ENCODE measurements around the gene BOLA1.

Gene BOLA1

DNA sequence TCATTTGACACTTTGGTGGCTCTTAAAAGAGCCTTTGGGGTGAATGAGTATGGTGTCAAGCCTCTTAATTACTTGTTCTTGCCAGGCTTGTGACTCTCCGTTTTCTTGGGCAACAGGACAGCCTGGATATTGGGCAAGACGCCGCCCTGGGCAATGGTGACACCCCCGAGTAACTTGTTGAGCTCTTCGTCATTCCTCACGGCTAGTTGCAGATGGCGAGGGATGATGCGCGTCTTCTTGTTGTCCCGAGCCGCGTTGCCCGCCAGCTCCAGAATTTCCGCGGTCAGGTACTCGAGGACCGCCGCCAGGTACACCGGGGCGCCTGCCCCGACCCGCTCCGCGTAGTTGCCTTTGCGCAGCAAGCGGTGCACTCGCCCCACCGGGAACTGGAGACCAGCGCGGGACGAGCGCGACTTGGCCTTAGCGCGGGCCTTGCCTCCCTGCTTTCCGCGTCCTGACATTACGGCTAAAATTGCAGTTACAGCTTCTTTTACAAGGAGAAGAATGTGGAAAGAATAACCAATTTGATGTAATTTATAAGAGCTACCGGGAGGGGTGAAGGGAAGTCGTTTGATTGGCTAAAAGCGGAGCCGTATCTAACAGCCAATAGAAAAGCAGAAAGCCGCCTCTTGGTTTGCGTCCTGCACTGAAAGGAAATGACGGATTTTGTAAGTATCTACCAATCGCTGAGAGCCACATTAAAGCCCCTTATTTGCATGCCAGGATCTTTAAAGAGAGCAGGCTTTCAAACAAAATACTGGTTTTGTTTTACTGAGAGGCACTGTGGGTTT lies 11.7 kb upstream of the BOLA1 start:
- peak; percentile 100 for DNase-seq

DNA sequence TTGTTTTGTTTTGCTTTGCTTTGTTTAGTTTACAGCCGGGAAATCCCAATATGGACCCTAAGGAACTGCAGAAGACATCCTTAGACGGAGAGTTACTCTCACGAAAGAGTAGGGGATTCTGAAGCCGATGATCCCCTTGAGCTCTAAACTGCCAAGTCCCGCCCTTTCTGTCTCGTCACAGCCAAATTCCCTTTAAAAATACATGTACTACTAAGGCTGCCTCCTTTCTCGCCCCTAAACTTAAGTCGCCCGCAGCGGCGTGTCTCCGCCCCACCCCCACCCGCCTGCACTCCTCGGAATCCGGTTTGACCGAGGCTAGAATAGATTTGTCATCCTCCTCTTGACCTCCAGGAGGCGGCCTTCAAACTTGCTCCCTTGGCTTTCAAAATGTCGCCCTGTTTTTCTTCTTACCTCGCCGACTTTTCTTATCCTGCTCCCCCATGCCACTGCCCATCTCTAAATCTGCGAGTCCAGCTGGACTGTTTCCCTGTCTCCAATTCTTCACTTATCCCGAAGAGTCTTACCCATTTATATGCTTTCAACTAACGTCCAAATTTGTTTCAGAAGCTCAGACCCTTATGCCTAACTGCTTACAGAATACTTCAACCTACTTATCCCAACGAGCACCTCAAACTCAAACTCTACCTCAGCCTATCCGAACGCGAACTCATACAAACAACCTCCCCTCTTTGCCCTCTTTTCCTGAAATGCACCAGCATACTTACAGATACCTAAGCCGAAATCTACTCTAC lies 10.9 kb upstream of the BOLA1 start:
- DNase-seq, result peak; percentile 98

DNA sequence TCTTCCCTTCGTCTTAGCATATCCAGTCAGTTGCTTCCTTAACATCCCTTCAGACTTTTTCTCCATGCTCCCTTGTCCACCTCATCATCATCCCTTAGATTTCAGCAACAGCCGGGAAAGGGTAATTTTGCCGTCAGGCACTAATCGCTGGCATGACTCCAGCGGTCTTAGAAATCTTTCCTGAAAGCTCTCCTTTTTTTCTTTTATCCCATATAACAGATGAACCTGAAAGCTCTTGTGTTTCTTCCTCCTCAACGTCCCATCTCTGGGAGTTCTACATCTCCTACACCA lies 10.4 kb upstream of the BOLA1 start:
- no peak for DNase-seq

DNA sequence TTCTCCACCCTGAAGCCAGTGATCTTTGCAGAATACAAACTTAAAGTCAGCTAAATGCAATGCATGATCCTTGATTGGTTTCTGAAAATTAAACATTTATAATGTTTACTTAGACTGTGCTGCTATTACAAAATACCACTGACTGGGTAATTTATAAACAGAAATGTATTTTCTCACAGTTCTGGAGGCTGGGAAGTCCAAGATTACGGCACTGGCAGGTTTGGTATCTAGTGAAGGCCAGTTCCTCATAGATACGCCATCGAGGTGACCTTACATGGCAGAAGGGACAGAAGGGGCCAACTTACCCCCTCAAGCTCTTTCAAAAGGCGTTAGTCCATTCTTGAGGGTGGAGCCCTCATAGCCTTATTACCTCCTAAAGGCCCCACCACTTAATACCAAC lies 2.8 kb upstream of the BOLA1 start:
- no peak for DNase-seq

DNA sequence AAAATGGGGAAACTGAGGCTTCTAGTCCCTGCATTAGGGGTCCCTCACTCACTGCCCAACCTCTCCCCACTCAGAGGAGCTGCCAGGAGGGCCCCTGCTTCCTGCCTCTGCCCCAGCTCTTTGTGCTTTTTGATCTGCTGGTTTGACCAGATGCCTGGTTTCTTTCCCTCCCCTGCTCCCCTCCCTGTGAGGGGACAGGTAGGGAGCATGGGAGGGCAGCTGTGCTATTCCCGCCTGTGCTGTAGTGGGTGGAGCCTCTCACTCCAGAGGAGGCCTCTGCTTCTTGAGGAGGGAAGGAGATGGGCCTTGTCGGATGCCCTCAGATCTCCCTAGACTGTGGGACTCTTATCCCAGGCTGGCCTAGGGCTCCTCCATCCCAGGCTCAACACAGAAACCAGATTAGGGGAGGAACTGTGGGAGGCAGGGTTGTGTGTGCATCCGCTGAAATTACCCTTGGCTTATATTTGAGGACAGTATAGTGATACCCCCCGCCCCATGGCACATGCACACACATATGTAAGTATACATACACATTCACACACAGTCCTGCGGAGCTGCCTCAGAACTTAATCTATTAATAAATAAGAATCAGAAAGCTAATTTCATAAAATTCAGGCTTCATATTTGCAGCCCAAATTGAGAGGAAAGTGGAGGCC lies 4.6 kb downstream of the BOLA1 start:
- no peak for DNase-seq

DNA sequence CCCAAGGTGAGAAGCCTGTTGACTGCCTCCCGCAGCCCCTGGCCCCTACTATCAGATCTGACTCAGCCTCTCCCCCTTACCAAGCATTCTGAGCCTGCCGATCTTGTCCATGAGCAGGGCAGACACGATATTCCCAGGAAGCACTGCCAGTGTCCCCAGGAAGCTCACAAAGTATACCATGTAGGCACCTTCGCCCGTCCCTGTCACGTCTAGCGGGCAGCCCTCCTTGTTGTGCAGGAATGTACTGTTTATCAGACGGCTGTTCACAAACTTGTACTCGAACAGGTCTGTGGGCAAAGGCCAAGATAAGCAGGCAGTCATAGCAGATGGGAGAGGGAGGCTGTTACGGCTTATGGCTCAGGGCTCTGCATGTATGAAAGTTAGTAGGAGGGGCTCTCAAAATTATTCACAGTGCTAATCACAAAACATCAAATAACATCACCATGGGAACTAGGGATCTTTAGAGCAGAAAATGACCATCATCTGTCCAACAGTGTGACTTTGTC lies 7.3 kb downstream of the BOLA1 start:
- DNase-seq, result no peak

DNA sequence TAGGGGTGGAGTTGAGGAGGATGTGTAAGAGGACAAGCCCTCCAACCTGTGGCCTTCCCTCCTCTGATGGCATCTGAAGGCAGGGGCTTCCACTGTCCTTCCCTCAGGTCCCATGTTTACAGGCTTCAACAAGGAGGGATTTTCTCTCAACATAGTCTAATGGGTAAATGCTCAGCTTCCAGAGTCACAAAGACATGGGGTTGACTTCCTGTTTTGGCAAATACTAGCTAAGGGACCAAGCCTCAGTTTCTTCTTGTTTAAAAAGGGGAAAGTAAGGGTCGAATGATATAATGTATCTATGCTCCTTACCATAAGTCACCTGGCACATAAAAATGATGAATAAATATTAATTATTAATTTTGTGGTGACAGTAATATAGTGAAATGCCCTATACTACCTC lies 15.2 kb downstream of the BOLA1 start:
- no peak for DNase-seq

DNA sequence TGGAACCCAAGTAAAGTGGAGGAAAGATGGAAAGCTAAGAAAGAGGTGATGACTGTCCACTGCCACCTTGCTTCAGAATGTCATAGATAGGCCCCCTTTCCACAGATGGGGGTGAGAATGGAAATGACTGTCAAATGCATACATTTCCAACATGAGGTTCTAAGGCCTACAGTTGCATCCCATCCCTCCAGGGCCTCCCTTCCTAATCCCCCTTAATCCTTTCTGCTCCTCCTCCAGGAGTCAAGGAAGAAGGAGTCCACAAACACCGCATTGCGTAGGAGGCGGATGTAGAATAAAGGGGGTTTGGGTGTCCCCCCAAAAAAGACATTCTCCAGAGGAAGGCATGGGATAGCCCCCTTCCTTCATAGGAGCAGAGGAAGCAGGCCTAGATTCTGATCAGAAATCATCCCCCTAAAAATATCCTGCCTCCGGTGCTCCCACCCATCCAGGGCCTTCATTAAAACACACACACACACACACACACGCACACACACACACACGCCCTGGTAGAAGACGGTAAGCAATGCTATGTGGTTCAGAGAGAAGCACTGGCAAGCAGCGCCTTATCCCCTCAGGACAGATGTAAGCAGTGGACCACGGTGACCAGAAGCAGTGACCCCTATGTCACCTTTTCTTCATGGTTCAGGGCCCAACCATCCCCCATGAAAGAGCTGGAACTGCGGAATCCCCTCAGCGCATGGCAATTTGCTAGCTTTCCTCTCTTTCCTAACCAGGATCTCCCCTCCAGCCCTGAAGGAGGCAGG lies 16.2 kb downstream of the BOLA1 start:
- no peak for DNase-seq

DNA sequence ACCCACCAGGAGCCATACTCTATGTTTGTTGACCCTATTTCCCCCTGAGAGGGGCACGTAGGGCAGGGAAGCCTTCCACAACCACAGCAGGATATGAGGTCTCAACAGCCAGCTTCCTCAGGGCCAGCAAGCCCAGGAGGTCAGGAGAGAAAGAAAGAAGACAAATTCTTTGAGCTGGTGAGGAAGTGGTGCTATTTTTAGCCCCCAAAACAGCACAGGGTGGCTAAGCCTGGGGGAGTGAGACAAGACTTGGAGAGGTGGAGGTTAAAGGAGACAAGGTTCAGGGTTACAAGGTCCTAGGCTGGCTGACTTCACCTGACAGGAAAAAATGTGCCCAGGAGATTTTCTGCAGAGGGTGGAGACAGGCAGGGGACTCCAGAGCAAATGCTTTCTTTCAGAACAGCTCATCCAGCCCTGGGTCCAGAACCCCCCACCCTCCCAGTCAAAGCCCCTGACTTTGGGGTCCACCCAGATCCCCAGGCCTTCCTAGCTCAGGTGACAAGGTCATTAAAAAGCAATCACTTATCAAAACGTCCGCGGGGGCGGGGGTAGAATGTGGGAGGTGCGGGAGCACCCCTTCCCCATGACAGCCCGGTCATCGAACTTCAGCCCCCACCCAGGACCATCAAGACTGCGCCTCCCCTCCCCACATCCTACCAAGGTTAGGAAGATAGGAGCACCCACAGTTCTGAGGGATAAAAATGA lies 17.0 kb downstream of the BOLA1 start:
- DNase-seq, result no peak

DNA sequence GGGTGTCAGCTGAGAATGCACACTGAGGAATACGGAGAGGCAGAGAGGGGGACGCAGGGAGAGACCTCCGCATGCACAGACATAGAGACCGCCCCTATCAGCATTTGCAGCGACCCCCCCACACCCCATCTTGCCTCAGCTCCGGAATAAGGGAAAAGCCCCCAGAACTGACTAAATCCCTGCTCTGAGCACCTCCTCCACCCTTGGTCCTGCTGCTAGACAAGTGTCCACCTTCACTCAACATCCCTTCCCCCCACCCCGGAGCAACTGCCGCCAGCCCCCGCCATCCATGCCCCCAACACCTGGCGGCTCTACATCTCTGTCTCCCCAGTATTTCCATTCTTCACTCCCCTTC lies 17.5 kb downstream of the BOLA1 start:
- DNase-seq, result no peak

DNA sequence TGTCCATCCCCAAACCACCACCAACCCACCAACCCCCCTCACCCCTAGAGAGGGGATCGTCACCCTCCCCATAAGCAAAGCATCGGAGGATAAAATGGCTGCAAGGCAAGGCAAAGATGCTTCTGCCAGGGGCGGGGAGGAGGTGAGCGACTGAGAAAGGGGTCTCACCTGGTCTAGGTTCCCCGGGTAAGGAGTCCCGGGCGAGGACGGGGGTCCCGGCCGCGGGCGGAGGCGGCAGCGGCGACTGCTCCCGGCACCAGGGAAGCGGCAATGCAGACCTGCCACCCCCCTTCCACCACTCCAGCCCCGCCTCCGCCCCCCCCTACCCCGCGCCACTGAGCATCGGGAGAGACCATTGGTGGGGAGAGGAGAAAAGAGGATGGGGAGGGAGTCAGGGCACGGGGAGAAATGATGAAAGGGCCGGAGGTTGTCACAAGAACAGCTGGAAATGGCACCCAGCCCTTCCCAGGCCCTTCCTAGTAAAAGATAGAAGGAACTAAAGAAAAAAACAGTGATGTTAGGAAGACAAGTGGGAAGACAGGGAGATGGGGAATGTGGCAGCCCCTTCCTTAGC lies 18.3 kb downstream of the BOLA1 start, which contains the start of gene SV2A:
Gene SV2A, minus strand, starts transcription at position 274 of the 574 bp plus-strand sequence. CDS start 4,004 bp downstream, outside the sequence.
- peak; percentile 81 for DNase-seq

DNA sequence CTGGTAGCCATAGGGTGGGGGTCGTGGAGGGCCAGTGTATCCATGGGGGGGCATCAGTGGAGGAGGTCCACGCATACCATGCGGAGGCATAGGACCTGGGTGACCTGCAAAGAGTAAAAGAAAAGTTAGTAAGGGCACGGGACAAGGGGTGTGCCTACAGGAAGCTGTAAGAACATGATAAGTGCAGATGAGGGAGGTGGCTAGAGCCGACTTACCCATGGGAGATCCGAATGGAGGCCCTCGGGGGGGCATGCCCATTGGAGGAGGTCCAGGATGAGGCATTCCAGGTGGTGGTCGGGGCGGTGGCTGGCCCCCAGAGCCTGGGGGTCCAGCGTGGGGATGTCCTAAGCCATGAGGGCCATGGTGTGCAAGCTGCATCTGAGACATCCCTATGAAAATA lies 24.3 kb downstream of the BOLA1 start:
- no peak for DNase-seq

DNA sequence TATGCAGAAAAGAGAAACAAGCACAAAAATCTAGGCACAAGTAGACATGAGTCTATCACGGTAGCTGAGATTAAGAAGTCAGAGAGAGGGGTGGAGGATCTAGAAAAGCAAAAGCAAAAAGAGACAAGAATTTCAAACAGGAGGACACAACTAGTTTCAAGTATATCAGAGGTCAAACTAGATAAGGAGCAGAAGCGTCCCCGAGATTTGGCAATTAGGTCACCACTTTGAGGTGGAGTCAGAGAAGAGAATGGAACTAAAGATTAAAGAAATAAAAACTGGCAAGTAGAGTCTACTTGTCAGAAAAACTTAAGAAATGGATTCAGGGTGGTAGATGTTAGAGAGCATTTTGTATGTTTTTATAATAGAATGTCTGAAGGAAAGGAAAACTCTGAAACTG lies 26.0 kb downstream of the BOLA1 start:
- no peak for DNase-seq

DNA sequence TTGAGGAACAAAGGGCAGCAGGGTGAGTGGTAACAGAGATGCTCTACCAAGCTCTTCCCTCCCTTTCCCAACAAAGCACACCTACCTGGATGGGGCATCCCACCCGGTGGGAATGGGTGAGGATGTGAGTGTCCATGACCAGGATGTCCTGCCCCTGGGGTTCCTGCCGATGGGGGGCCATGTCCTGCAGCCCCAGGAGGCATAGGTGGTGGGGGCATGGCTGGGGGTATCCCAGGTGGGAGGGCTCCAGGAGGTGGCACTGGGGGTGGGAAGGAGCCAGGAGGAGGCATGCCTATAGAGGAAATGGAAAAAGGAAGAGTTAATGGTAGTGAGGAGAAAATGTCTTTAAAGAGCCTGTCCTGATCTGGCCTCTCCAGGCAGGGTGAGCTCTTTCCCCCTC lies 26.4 kb downstream of the BOLA1 start:
- DNase-seq, result no peak

DNA sequence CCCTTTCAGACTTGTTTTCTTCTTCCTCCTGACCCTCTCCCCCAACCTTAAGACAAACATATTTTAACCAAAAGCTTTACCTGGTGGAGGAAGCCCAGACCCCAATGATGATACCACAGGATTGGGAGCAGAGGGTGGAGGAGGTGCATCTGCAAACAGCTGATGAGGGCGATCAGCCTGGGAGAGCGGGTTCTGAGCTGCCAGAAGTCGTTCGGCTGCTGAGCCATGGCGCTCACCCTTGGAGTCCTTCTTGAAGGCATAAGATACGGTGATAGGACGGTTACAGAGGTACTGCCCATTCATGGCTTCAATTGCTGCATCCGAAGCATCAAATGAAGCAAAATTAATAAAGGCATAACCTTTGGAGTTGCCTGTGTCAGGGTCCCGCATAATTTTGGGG lies 26.9 kb downstream of the BOLA1 start:
- DNase-seq, result no peak

DNA sequence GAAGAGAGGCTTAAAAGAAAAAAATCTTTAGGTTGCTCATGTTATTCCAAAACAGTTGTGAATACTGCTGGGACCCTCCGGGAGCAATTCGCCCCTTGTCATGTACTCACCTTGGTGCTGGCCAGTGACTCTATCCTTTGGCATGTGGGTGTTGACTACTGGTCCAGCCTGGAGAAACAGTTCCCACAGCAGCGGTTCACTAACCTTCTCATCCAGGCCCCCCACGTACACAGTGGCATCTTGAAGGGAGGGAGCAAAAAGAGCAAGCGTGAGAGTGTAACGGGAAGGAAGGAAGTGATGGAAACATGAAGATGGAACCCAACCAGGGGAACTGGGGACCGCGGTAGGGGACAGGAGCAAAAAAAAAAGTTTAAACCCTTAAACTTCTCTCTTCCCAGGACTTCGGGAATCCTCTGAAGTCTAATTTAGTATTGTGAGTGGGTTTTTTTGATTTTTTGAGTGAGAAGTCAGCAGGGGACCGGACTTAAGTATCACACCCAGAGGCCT lies 27.7 kb downstream of the BOLA1 start:
- no peak for DNase-seq

DNA sequence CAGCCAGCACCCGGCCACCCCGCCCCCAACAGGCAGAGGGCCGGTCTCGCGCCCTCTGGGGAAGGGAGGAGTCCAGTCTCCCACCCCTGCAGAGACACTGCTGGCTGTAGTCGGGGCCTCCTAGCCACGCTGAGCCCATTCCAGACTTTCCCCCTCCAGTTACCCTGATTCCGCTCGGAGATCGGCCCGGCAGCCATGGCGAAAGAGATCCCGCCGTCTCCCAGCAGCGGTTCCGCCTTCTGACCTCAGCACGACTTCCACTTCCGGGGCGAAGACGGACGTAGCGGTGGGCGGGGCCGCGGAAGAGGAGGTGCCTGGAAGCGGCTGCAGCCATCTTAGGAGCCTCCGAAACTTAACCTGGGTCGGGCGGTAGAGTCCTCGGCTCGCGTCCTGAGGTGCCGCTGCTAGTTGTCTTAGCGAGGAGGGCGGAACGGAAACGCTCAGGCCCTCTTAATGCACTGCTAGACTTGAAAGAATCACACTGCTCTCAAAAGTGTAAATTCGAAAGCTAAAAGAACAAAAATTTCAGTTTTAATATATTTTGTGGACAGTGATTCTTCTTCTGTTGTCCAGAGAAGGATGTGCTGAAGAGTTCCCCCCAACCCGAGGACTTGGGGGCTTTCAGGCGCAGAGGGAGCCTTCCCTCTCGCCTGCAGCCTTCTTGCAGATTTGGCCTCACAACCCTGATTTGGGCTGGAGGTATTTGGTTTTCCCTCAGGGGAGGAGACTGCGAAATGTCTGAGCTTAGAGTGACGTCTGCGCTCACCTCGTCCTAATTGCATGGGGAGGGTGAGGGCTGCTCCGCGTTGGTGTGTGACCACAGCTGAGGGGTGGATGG lies 28.4 kb downstream of the BOLA1 start, which contains the start of gene SF3B4:
Gene SF3B4, minus strand, starts transcription at position 241 of the 838 bp plus-strand sequence. Its CDS starts 44 bp downstream, at position 197.
- peak; percentile 99 for DNase-seq

DNA sequence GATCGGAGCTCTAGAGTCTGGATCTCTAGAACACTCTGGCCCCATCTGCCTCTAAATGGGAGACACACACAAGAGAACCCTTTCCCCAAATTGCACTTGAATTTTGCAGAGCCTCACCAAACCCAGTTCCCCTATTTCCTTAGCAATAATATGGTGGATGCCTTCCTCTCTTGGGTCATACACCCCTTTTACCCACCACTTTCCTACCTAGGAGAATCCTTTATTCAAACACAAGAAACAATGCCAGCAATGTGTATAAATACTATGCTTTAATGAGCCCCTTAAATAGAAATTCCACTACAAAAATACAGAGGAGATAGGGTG lies 29.0 kb downstream of the BOLA1 start:
- DNase-seq, result no peak

DNA sequence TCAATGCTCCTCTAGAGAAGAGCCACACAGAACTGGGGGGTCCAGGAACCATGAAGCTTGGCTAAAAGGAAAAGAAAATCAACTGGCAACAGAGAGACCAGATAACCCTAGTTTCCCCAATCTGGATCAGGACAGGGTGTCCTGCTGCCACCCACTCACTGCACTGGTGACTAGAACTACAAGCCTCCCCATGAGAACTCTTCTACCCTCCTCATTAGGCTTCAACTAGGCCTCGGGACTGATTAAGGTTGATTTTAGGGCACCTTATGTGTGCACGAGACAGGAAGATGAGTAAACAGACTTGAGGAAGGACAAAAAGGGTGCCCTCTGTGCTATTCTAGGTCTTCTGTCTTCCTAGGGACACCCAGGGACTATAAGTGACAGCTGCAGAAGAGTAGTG lies 30.5 kb downstream of the BOLA1 start:
- no peak for DNase-seq

DNA sequence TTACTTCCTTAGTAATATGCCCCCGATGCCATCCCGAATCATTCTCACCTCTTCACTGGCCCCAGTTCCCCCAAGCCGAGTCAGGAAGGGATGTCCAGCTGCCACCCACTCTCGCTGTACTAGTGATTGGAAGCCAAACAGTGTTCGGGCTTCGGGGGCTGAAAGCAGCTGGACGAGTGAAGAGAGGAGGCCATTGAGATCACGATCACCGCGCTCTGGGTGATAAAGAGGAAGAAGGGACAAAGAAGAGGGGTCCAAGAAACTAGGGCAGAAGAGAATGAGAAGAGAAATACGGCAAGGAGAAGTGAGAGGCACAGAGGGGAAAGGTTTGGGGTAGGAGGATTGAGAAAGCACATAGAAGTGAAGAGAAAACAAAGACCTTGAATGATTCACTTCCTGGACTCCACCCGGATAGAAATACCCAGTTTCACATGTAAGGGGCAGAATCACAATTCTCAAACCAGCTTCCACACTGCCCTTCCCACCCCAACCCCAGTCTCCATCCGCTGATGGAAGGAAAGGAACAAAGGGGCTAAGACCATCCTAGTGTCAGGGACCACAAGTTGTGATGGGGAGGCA lies 31.9 kb downstream of the BOLA1 start:
- no peak for DNase-seq

DNA sequence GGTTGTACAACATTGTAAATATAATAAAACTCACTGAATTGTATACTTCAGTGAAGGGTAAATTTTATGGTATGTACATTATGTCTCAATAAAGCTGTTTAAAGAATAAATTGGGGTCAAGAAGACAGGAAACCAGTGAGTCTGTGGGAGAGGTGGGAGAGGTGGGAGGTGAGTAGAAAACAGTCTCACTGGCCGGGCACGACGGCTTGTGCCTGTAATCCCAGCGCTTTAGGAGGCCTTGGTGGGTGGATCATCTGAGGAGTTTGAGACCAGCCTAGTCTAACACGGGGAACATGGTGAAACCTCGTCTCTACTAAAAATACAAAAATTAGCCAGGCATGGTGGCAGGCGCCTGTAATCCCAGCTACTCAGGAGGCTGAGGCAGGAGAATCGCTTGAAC lies 33.1 kb downstream of the BOLA1 start:
- DNase-seq, result no peak

Measured in NCI-H526 treated with DMSO at 0.1 percent for 48 hours (cell line).